Measurements from ENCODE around the gene SCN5A.

DNA sequence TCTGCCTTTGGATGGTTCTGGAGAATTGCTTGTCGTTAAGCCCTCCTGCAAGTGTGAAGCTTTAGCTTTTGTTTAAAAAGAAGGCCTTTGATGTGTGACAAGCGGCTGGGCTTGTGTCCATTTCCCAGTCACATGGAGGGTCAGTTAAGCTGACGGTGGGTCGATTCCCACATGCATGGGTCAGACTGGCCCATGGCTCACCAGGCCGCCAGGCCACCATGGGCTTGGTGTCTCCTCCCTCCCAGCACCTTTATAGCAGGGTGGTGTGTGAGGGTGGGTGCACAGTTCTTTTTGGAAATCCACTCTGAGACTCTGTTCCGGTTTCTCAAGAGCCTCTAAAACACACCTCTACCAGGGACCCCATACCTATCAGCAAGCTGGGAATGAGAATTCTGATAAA is 67.2 kb downstream of the SCN5A start:
- TF ChIP-seq, protein P1, sequence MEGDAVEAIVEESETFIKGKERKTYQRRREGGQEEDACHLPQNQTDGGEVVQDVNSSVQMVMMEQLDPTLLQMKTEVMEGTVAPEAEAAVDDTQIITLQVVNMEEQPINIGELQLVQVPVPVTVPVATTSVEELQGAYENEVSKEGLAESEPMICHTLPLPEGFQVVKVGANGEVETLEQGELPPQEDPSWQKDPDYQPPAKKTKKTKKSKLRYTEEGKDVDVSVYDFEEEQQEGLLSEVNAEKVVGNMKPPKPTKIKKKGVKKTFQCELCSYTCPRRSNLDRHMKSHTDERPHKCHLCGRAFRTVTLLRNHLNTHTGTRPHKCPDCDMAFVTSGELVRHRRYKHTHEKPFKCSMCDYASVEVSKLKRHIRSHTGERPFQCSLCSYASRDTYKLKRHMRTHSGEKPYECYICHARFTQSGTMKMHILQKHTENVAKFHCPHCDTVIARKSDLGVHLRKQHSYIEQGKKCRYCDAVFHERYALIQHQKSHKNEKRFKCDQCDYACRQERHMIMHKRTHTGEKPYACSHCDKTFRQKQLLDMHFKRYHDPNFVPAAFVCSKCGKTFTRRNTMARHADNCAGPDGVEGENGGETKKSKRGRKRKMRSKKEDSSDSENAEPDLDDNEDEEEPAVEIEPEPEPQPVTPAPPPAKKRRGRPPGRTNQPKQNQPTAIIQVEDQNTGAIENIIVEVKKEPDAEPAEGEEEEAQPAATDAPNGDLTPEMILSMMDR (IDR thresholded peaks at IDR 0.05; ENCODE audit: insufficient read depth, low read depth, low read length): no peak
- TF ChIP-seq EZH2 (IDR thresholded peaks at IDR 0.05; ENCODE audit: insufficient read depth, low read length): no peak
